Cortex of kidney (tissue), 1 donor: Measurements from ENCODE around the gene ESPNL.

Experiments
- DNase-seq: peaks from one replicate; lab custom pipeline; 2025; lab: John Stamatoyannopoulos, UW

The ESPNL gene

GRCh38 chr2:238157506-238158017 lies 57.4 kb downstream of the ESPNL start:
- no peak for DNase-seq

- DNase-seq, result no peak
Observed at GRCh38 chr2:238158018-238158508, 57.9 kb downstream of the ESPNL start.

- DNase-seq, result no peak
Observed at GRCh38 chr2:238158509-238159070, 58.5 kb downstream of the ESPNL start, which contains the start of gene ERFE. ERFE (plus strand) TSS chr2:238158970; CDS start chr2:238159008, 38 bp downstream.

- DNase-seq, result no peak
Observed at GRCh38 chr2:238159071-238159539, 59.0 kb downstream of the ESPNL start.

GRCh38 chr2:238159661-238160205 lies 59.6 kb downstream of the ESPNL start:
- no peak for DNase-seq

GRCh38 chr2:238160206-238161129 lies 60.3 kb downstream of the ESPNL start:
- no peak for DNase-seq

GRCh38 chr2:238161291-238162051 lies 61.3 kb downstream of the ESPNL start:
- DNase-seq, result no peak

GRCh38 chr2:238162251-238162845 lies 62.2 kb downstream of the ESPNL start:
- DNase-seq, result no peak

- DNase-seq, result no peak
Observed at GRCh38 chr2:238162846-238163441, 62.8 kb downstream of the ESPNL start.

- no peak for DNase-seq
Observed at GRCh38 chr2:238163481-238164198, 63.5 kb downstream of the ESPNL start.

- DNase-seq, result no peak
Observed at GRCh38 chr2:238164906-238165287, 64.8 kb downstream of the ESPNL start.

GRCh38 chr2:238165288-238165921 lies 65.3 kb downstream of the ESPNL start:
- DNase-seq, result no peak

- no peak for DNase-seq
Observed at GRCh38 chr2:238166391-238167343, 66.5 kb downstream of the ESPNL start.

GRCh38 chr2:238167344-238167715 lies 67.2 kb downstream of the ESPNL start:
- no peak for DNase-seq

- DNase-seq, result no peak
Observed at GRCh38 chr2:238167761-238168160, 67.6 kb downstream of the ESPNL start.

GRCh38 chr2:238168196-238169047 lies 68.3 kb downstream of the ESPNL start:
- no peak for DNase-seq

GRCh38 chr2:238169048-238169707 lies 69.0 kb downstream of the ESPNL start:
- no peak for DNase-seq
